ENCODE measurements around the gene ACSM5. TPM values are rescaled to one million over a fixed set of nuclear protein-coding genes. Genes with fewer than 3 reads are reported as not detected.

The ACSM5 gene
- total RNA-seq, 4 donors from 2014 or later: 0.67 to 5.0 (median 2.0) TPM

- Histone ChIP-seq H3K27ac (no peak overlapping the region), H3K4me3 (no peak overlapping the region), H3K9me3 (no peaks in the 10 kb centered on the region), H3K4me1 (no peaks in the 10 kb centered on the region), H3K36me3 (no peaks in the 10 kb centered on the region), H3K27me3 (no peaks in the 10 kb centered on the region)
- no peak for DNase-seq
- TF ChIP-seq POLR2A (IDR thresholded peaks at IDR 0.05): no peak
- no peak for TF ChIP-seq CTCF (IDR thresholded peaks at IDR 0.05)
These were observed 36.6 kb upstream of the ACSM5 start for GRCh38 chr16:20372701-20373100.

GRCh38 chr16:20377181-20377580, 32.2 kb upstream of the ACSM5 start:
- no peaks in the 10 kb centered on the region for H3K9me3 ChIP-seq
- no peaks in the 10 kb centered on the region for H3K36me3 ChIP-seq
- no peaks in the 10 kb centered on the region for H3K4me1 ChIP-seq
- no peak for DNase-seq
- no peaks in the 10 kb centered on the region for H3K27me3 ChIP-seq
- no peak for TF ChIP-seq CTCF (IDR thresholded peaks at IDR 0.05)
- TF ChIP-seq POLR2A (IDR thresholded peaks at IDR 0.05): no peak
- no peak overlapping the region for H3K27ac ChIP-seq
- no peak overlapping the region for H3K4me3 ChIP-seq

GRCh38 chr16:20380782-20381181, 28.6 kb upstream of the ACSM5 start:
- TF ChIP-seq POLR2A (IDR thresholded peaks at IDR 0.05): no peak
- no peak for TF ChIP-seq CTCF (IDR thresholded peaks at IDR 0.05)
- Histone ChIP-seq H3K27me3 (no peaks in the 10 kb centered on the region), H3K36me3 (no peaks in the 10 kb centered on the region), H3K27ac (no peak overlapping the region), H3K4me3 (no peak overlapping the region), H3K4me1 (no peaks in the 10 kb centered on the region), H3K9me3 (no peaks in the 10 kb centered on the region)
- no peak for DNase-seq

- H3K4me1 ChIP-seq: peaks cover 0 to 5% (median 0%) of the 10 kb centered on the region in 4 donors
- no peaks in the 10 kb centered on the region for H3K27me3 ChIP-seq
- H3K4me3 ChIP-seq: no peak overlapping the region
- no peak overlapping the region for H3K27ac ChIP-seq
- no peaks in the 10 kb centered on the region for H3K9me3 ChIP-seq
- H3K36me3 ChIP-seq: no peaks in the 10 kb centered on the region
- TF ChIP-seq CTCF (IDR thresholded peaks at IDR 0.05) (no peak), POLR2A (IDR thresholded peaks at IDR 0.05) (no peak)
- no peak for DNase-seq
These were observed 27.0 kb upstream of the ACSM5 start for GRCh38 chr16:20382202-20382948.

- DNase-seq: peak in 2 of 3 donors; percentile 24 to 68
These were observed 26.0 kb upstream of the ACSM5 start for GRCh38 chr16:20383106-20384029.

More at GRCh38 chr16:20383106-20384029, 26.0 kb upstream of the ACSM5 start:
- TF ChIP-seq CTCF (IDR thresholded peaks at IDR 0.05): peak; percentile 26 to 77 (median 74)
- no peak for TF ChIP-seq POLR2A (IDR thresholded peaks at IDR 0.05)
- no peaks in the 10 kb centered on the region for H3K27me3 ChIP-seq
- H3K27ac ChIP-seq: no peak overlapping the region
- no peaks in the 10 kb centered on the region for H3K36me3 ChIP-seq
- H3K4me1 ChIP-seq: peaks cover 0 to 5% (median 0%) of the 10 kb centered on the region in 4 donors
- H3K4me3 ChIP-seq: no peak overlapping the region
- H3K9me3 ChIP-seq: no peaks in the 10 kb centered on the region

Measured in Peyer's patch (tissue), 4 donors.